Fibroblast of lung (primary cell): Measurements from ENCODE around the gene GRB2. TPM values are rescaled to one million over a fixed set of nuclear protein-coding genes. Genes with fewer than 3 reads are reported as not detected.

Experiments
- DNase-seq, 2 donors: peaks; one replicate each; pipeline versions ENCODE4 v3.0.0 to v3.0.0-alpha.2; 2010; ENCODE audit warnings: low read depth in 2 of 2
- H2AFZ ChIP-seq: 2 replicates; pipeline ENCODE4 v1.5.1; 2012; ENCODE audit warnings: low read length, control low read depth, inconsistent platforms
- H3K27ac ChIP-seq: 2 replicates; pipeline ENCODE4 v1.5.1; 2011; ENCODE audit warnings: low read length, control low read depth; ENCODE audit not compliant: insufficient read depth
- H3K27me3 ChIP-seq: 2 replicates; pipeline ENCODE4 v1.5.1; 2011; ENCODE audit warnings: mild to moderate bottlenecking, low read length; ENCODE audit not compliant: control insufficient read depth, insufficient read depth
- H3K36me3 ChIP-seq: 2 replicates; pipeline ENCODE4 v1.5.1; 2011; ENCODE audit warnings: low read length; ENCODE audit not compliant: control insufficient read depth, insufficient read depth
- H3K4me1 ChIP-seq: 2 replicates; pipeline ENCODE4 v1.5.1; 2011; ENCODE audit warnings: low read length; ENCODE audit not compliant: control insufficient read depth, insufficient read depth; ENCODE audit errors: extremely low read depth
- H3K4me2 ChIP-seq: 2 replicates; pipeline ENCODE4 v1.5.1; 2011; ENCODE audit warnings: low read length, control low read depth; ENCODE audit not compliant: insufficient read depth; ENCODE audit errors: extremely low read depth
- H3K4me3 ChIP-seq, 4 experiments: fragments of 200-600 bp in 1 of 4; sonication (generic) in 1 of 4; replicated peaks in 1 of 4; 2 replicates each; pipeline ENCODE4 v1.5.1; 2011 to 2016; ENCODE audit warnings: low read length in 4 of 4, low read depth in 3 of 4, mild to moderate bottlenecking in 3 of 4, control low read depth in 2 of 4, inconsistent platforms in 1 of 4, mixed read lengths in 1 of 4; ENCODE audit not compliant: insufficient read depth in 1 of 4; ENCODE audit errors: control extremely low read depth in 1 of 4
- H3K79me2 ChIP-seq: 2 replicates; pipeline ENCODE4 v1.5.1; 2012; ENCODE audit warnings: mild to moderate bottlenecking, low read length, inconsistent platforms; ENCODE audit not compliant: control insufficient read depth, insufficient read depth
- H3K9ac ChIP-seq: 2 replicates; pipeline ENCODE4 v1.5.1; 2011; ENCODE audit warnings: mild to moderate bottlenecking, low read length, control low read depth; ENCODE audit not compliant: insufficient read depth
- H3K9me3 ChIP-seq: 2 replicates; pipeline ENCODE4 v1.5.1; 2012; ENCODE audit warnings: low read depth, low read length; ENCODE audit not compliant: control insufficient read depth, insufficient read depth
- H4K20me1 ChIP-seq: 2 replicates; pipeline ENCODE4 v1.5.1; 2011; ENCODE audit warnings: low read length; ENCODE audit not compliant: control insufficient read depth, insufficient read depth; ENCODE audit errors: extremely low read depth
- CTCF ChIP-seq, 2 donors: IDR thresholded peaks in 1 of 2; conservative IDR thresholded peaks in 1 of 2; 1 replicate in 1 of 2; 2 replicates in 1 of 2; pipeline ENCODE4 v1.5.1; 2011 to 2012; ENCODE audit warnings: low read length in 2 of 2, control low read depth in 1 of 2, inconsistent platforms in 1 of 2, low read depth in 1 of 2, mild to moderate bottlenecking in 1 of 2
- EZH2 ChIP-seq: IDR thresholded peaks from 2 replicates; pipeline ENCODE4 v1.5.1; 2012; ENCODE audit warnings: low read length, control low read depth, mild to moderate bottlenecking; ENCODE audit errors: missing control alignments
- polyA plus RNA-seq, 2 donors: library from polyadenylated mRNA; depleted of rRNA in 1 of 2; stranded (reverse) in 1 of 2; unstranded in 1 of 2; fragments of >200 nt; gene quantifications; 2 replicates each; pipeline ENCODE4 v1.2.1, GENCODE V29; 2011 to 2012; ENCODE audit warnings: missing spikeins in 1 of 2
- total RNA-seq: library from RNA; depleted of rRNA; stranded (reverse); fragments of >200 nt; gene quantifications from 2 replicates; pipeline ENCODE4 v1.2.1, GENCODE V29; 2014

GRB2 gene
- total and polyA plus RNA-seq, 2 donors (not counting 1 experiment from before 2014, with no cell fraction given), result 68.9 to 69.7 TPM

GRCh38 chr17:75331671-75332070 is 73.8 kb downstream of the GRB2 start:
- no peak overlapping the region for H3K9ac ChIP-seq
- no peak overlapping the region for H3K27ac ChIP-seq
- DNase-seq, result no peak
- no peaks in the 10 kb centered on the region for H3K27me3 ChIP-seq
- no peak overlapping the region for H3K4me2 ChIP-seq
- TF ChIP-seq EZH2 (no peak), CTCF (conservative IDR thresholded peaks at IDR 0.05 in 1 of 2, IDR thresholded peaks at IDR 0.05 in 1 of 2; ENCODE audit: low read depth in 1 of 2, low read length in 2 of 2) (no peak)
- no peaks in the 10 kb centered on the region for H4K20me1 ChIP-seq
- H3K9me3 ChIP-seq, result no peaks in the 10 kb centered on the region
- no peak overlapping the region for H3K4me3 ChIP-seq
- no peaks in the 10 kb centered on the region for H3K4me1 ChIP-seq
- H3K79me2 ChIP-seq, result peaks cover 16% of the 10 kb centered on the region
- peaks cover 5% of the 10 kb centered on the region for H3K36me3 ChIP-seq
- H2AFZ ChIP-seq, result no peak overlapping the region

GRCh38 chr17:75327757-75328156 is 77.7 kb downstream of the GRB2 start:
- no peaks in the 10 kb centered on the region for H3K4me1 ChIP-seq
- H3K9ac ChIP-seq, result no peak overlapping the region
- DNase-seq, result no peak
- no peaks in the 10 kb centered on the region for H3K9me3 ChIP-seq
- no peaks in the 10 kb centered on the region for H4K20me1 ChIP-seq
- H3K4me2 ChIP-seq, result no peak overlapping the region
- H3K27me3 ChIP-seq, result no peaks in the 10 kb centered on the region
- no peak overlapping the region for H3K4me3 ChIP-seq
- TF ChIP-seq EZH2 (no peak), CTCF (conservative IDR thresholded peaks at IDR 0.05 in 1 of 2, IDR thresholded peaks at IDR 0.05 in 1 of 2; ENCODE audit: low read depth in 1 of 2, low read length in 2 of 2) (no peak)
- H2AFZ ChIP-seq, result no peak overlapping the region
- peaks cover 5% of the 10 kb centered on the region for H3K36me3 ChIP-seq
- no peak overlapping the region for H3K27ac ChIP-seq
- peaks cover 6% of the 10 kb centered on the region for H3K79me2 ChIP-seq

- DNase-seq, result peak in 1 of 2 donors; percentile 77
- H2AFZ ChIP-seq, result no peak overlapping the region
These were observed 79.1 kb downstream of the GRB2 start for GRCh38 chr17:75326226-75326848.

More at GRCh38 chr17:75326226-75326848, 79.1 kb downstream of the GRB2 start:
- Histone ChIP-seq H3K27me3 (no peaks in the 10 kb centered on the region), H3K27ac (no peak overlapping the region), H3K9me3 (no peaks in the 10 kb centered on the region), H3K79me2 (peaks cover 4% of the 10 kb centered on the region), H3K9ac (no peak overlapping the region), H3K4me3 (no peak overlapping the region), H3K36me3 (peaks cover 5% of the 10 kb centered on the region), H3K4me2 (no peak overlapping the region), H4K20me1 (no peaks in the 10 kb centered on the region), H3K4me1 (no peaks in the 10 kb centered on the region)
- TF ChIP-seq CTCF (conservative IDR thresholded peaks at IDR 0.05 in 1 of 2, IDR thresholded peaks at IDR 0.05 in 1 of 2; ENCODE audit: low read depth in 1 of 2, low read length in 2 of 2) (no peak), EZH2 (no peak)
